Posterior vena cava (tissue), 2 donors: Measurements from ENCODE around the gene AMH. TPM values are rescaled to one million over a fixed set of nuclear protein-coding genes. Genes with fewer than 3 reads are reported as not detected.

Experiments
- DNase-seq: peaks from one replicate; pipeline ENCODE4 v3.0.0-alpha.2; 2020; ENCODE audit warnings: low spot score
- intact Hi-C, 2 donors: fragments of 100-400 bp; cut with DNase I; formaldehyde crosslinking; loops; one replicate each; pipeline versions ENCODE4 v1.14.1 to v1.14.2; 2022 to 2023
- total RNA-seq, 2 donors: library from RNA; stranded (reverse); fragmentation: NEBNext Ultra II Directional; extraction: Animal tissue kit (Norgen Biotek cat#: 25700); gene quantifications; one replicate each; pipeline ENCODE4 v1.2.1, GENCODE V29; 2021
- donor health status: DM: yes; HTN: yes; CAD: no.
- donor health status: DM: yes; HTN: yes; CAD: no.

Gene AMH
- total RNA-seq, 2 donors from 2014 or later, result 0.46 to 1.1 TPM

DNA sequence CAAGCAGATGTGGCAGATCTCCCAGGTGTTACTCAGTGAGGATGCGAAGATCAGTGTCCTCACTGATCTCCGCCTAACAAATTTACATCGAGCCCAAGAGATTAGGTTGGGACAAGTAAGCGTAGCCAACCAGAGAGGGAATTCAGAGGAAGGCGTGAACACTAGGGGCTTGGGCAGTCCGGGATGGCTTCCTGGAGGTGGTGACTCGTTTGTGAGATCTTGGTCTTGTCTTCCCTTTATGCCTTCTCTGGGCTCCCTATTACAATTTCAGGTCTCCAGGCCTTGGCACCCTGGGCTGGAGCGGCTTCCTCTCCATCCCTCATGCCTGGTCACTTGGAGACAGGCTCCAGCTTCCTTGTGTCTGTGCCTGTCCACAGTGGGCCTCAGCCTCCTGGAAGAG lies 6.3 kb upstream of the AMH start:
- intact Hi-C loops, result no loop called here
- no peak for DNase-seq

DNA sequence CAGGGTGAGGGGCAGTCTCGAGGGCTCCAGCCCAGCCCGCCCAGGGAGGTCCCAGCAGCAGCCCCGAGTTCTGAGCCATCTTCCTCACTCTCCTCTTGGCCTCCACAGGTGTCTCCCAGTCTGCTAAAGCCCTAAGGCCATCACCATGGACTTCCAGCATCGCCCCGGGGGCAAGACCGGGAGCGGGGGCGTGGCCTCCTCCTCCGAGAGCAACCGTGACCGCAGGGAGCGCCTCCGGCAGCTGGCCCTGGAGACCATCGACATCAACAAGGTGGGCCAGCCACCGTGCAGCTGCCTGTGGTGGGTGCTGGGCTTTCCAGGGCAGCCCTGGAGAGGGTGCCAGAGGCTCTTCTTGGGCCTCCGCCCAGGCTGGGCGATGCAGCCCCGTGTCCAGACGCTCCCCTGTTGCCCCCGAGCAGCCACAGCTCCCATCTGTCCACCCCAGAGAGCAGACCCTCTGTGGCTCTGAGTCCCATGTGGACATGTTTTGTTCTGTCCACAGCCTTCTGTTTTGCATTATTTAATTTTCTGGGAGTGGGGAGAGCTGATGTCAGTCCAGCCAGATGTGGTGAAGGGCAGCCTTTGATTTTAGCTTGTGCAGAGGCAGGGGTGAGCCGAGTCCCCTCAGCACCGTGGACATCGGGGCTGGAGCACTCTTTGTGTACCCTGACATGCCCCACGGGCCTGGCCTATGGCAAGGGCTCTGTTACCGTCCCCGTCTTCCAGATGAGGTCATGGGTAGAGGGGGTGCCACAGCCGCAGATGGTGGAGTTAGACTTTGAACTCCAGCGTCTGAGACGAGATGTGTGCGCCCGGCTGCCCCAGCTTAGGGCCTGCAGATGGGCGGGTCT lies 5.6 kb upstream of the AMH start:
- DNase-seq, result no peak
- intact Hi-C loops, result no loop called here

DNA sequence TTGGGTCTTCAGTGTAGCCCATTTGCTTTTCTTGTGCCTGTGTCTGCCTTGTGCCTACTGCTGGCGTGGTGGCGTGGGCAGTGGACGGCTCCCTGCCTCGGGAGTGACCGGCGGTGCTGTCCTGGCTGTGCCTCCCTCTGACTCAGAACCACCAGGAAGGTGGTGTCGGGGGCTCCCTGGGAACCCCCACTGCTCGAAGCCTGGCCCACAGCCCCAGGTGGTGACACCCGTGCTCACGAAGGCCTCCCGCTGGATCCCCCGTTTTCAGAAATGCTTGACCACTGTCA lies 5.1 kb upstream of the AMH start:
- intact Hi-C loops, result no loop called here

DNA sequence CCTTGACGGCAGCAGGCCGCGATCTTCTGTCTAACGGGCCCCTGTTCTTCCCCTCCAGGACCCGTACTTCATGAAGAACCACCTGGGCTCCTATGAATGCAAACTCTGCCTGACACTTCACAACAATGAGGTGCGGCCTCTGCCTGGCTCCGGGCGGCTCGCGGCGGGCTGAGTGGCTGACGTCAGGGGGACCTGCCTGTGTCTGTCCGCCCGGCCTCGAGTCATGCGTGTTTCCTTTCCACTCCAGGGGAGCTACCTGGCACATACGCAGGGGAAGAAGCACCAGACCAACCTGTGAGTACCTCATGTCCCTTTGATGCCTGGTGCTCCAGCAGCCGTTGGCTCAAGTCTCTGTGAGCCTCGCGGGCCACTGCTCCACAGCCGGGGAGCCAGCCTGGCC lies 4.6 kb upstream of the AMH start:
- intact Hi-C loops, result no loop called here

More for the DNA sequence above, 5.1 kb upstream of the AMH start:
- no peak for DNase-seq

DNA sequence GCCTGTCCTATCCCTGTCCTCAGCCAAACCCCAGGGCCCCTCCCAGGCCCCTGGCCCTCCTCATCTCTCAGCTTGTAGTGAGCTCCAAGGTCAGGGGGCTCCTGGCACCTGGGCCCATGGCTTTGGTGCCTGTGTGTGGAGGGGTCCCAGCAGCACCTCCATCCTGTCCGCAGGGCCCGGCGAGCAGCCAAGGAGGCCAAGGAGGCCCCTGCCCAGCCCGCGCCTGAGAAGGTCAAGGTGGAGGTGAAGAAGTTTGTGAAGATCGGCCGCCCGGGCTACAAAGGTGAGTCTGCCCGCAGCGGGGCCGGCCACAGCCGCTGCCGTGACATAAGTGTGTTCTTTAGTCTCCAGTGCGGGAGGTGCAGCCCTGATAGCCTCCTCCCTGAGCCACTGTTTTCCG lies 3.9 kb upstream of the AMH start:
- DNase-seq, result no peak
- intact Hi-C loops, result no loop called here

More for the DNA sequence above, 4.6 kb upstream of the AMH start:
- no peak for DNase-seq

DNA sequence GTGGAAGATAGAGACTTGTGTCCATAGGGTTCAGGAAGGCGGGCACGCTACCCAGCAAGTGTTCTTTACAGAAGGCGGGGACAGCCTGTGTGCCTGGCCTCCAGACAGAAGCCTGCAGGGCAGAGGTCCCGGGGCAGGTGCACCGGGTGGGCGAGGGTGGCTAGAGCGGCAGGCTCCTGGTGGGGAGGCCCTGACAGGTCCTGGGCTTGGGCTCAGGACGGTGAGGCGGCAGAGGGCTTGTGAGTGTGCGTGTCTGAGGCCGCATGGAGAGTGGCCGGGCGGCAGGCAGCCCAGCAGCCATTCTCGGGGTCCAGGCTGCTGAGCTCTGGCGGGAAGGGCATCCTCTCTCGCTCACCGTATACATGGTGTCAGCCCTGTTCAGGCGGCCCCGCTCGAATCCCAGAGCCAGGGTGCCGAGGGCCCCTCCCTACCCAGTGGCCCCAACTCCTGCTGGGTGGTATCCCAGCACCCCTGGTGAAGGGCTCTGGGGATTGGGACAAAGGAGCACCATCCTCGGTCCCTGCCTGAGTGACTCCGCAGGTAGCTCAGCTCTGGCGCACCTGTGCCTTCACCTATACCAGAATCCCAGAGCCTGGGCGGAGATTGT lies 3.0 kb upstream of the AMH start:
- no peak for DNase-seq
- intact Hi-C loops, result no loop called here

GRCh38 chr19:2246801-2247361 lies 2.2 kb upstream of the AMH start:
- intact Hi-C loops, result no loop called here
- no peak for DNase-seq

DNA sequence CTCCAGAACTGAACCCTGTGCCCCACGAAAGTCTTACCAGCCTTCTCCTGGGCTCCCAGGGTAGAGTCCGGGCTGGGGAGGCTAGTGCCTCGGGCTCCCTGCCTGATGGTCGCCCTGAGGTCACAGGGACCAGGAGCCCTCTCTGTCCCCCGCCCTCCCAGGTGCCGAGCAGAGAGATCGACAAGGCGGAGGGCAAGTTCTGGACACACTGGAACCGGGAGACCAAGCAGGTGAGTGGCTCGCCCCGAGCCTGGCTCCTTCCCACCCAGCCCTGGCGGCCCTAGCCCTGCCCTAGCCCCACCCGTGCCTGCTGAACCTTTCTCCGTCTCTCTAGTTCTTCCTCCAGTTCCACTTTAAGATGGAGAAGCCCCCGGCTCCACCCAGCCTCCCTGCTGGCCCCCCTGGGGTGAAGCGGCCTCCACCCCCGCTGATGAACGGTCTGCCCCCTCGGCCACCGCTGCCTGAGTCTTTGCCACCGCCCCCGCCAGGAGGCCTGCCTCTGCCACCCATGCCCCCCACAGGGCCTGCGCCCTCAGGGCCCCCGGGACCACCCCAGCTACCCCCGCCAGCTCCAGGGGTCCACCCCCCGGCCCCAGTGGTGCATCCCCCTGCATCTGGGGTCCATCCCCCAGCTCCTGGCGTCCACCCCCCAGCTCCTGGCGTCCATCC lies 1.6 kb upstream of the AMH start:
- DNase-seq, result no peak
- intact Hi-C loops, result no loop called here

- intact Hi-C loops, result no loop called here
- no peak for DNase-seq
Observed at GRCh38 chr19:2248136-2249009, 750 bp upstream of the AMH start.

GRCh38 chr19:2249880-2250765 lies 1.0 kb downstream of the AMH start:
- DNase-seq, result no peak
- intact Hi-C loops, result no loop called here

GRCh38 chr19:2250766-2251105 lies 1.6 kb downstream of the AMH start:
- intact Hi-C loops, result no loop called here

GRCh38 chr19:2251106-2252054 lies 2.3 kb downstream of the AMH start:
- DNase-seq, result no peak
- intact Hi-C loops, result loop anchor here in 1 of 2 donors (1.0 kb wide), 1 partner anchor 14 kb away; no protein-coding TSS in a partner anchor

More at GRCh38 chr19:2250766-2251105, 1.6 kb downstream of the AMH start:
- no peak for DNase-seq

GRCh38 chr19:2252055-2252796 lies 3.1 kb downstream of the AMH start:
- intact Hi-C loops, result loop anchor here in 1 of 2 donors (1.0 kb wide), 1 partner anchor 15 kb away; no protein-coding TSS in a partner anchor
- no peak for DNase-seq

DNA sequence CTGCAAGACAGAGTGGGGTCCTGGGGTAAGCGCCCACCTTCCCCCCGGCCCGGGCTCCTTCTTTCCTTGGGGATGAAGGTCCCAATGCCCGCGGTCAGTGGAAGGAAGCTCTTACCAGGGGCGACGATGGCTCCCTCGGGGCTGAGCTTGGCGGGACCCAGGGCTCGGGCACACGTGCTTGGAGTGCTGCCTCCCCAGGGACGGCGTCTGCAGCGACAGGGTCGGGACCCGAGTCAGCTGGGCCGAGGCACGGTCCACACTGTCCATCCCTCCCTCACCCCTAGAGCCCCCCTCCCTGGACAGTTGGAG lies 3.6 kb downstream of the AMH start:
- intact Hi-C loops, result loop anchor here in 1 of 2 donors (1.0 kb wide), 1 partner anchor 15 kb away; no protein-coding TSS in a partner anchor

DNA sequence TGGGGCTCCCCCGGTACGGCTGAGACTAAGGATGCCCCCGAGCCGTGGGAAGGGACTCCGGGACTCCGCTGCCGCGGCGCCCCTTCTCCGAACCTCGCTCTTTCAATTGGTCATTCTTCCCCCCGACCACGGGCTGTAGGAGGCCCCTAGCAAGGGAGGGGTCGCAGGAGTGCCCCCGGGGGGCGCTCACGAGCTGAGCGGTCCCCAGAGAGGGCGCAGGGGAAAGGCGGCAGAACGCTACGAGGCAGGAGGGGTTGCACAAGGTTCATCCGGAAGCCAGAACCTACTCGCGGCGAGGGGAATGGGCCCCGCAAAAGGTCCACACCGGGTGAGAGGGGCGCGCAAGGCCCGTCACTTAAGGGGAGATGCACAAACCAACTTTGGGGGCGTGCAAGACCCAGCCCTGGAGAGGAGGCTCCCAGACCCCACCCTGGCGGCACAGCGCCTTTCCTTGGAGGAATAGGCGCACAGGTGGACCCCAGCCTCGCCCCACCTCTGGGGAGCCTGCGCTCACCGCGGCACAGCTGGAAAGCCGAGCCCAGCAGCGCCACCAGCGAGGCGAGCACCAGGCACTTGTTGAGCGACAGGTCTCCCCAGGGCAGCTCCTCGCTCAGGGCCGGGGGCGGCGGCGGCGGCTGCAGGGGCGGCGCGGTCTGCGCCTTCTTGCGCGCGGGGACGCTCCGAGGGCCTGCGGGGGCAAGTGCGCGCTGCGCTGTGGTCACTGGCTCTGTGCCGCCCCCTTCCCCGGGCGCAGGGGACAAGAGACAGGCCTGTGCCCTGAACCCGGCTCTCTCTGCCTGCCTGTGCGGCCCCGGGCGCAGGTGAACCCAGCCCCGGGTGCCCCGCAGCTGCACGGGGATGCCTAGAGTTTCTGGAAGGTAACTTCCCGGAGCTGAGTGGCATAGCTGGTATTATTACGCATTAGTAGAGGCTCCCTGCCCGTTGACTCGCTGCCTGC lies 4.3 kb downstream of the AMH start:
- DNase-seq, result no peak
- intact Hi-C loops, result no loop called here

More for the DNA sequence above, 3.6 kb downstream of the AMH start:
- DNase-seq, result no peak
